BLaER1 treated with 17β-estradiol and CSF1 and Interleukin-3, amounts not matched to agents 10 nM and 100 nM (cell line): ENCODE measurements around the gene SLC5A2.
"Not testable (repeated sequence)": the region's sequence is repeated elsewhere in the genome, so short reads cannot be mapped to it uniquely, and the experiment has no call there.

Source experiments
- H3K27ac ChIP-seq, 11 experiments: shearing (Covaris generic); formaldehyde crosslinking; 2 replicates each; pipeline ENCODE4 v1.8.1; 2022
- H3K27me3 ChIP-seq, 11 experiments: shearing (Covaris generic); formaldehyde crosslinking; 2 replicates each; pipeline ENCODE4 v1.8.1; 2022
- H3K36me3 ChIP-seq, 11 experiments: shearing (Covaris generic); formaldehyde crosslinking; 2 replicates each; pipeline ENCODE4 v1.8.1; 2022
- H3K4me1 ChIP-seq, 10 experiments: shearing (Covaris generic); formaldehyde crosslinking; 2 replicates each; pipeline ENCODE4 v1.8.1; 2022
- H3K4me2 ChIP-seq, 11 experiments: shearing (Covaris generic); formaldehyde crosslinking; 2 replicates each; pipeline ENCODE4 v1.8.1; 2022
- H3K4me3 ChIP-seq, 10 experiments: shearing (Covaris generic); formaldehyde crosslinking; 2 replicates each; pipeline ENCODE4 v1.8.1; 2022
- H3K9ac ChIP-seq, 11 experiments: shearing (Covaris generic); formaldehyde crosslinking; 2 replicates each; pipeline ENCODE4 v1.8.1; 2022
- H3K9me3 ChIP-seq, 11 experiments: shearing (Covaris generic); formaldehyde crosslinking; replicated peaks in 1 of 11; 2 replicates each; pipeline ENCODE4 v1.8.1; 2022
- H4K20me1 ChIP-seq, 11 experiments: shearing (Covaris generic); formaldehyde crosslinking; 2 replicates each; pipeline ENCODE4 v1.8.1; 2022
- Cebpa-rat ChIP-seq, 11 experiments: shearing (Covaris generic); IDR thresholded peaks; 2 replicates each; pipeline ENCODE4 v1.8.1; 2022

The SLC5A2 gene

GRCh38 chr16:31477220-31478216 lies 5.4 kb upstream of the SLC5A2 start:
- Histone ChIP-seq H3K27me3 (no peaks in the 10 kb centered on the region), H3K36me3 (peaks cover 0 to 11% (median 0%) of the 10 kb centered on the region in 11 experiments; a peak in 4 of 22 replicates), H3K9me3 (no peaks in the 10 kb centered on the region), H3K4me1 (peaks cover 42 to 63% (median 54%) of the 10 kb centered on the region in 10 experiments), H3K9ac (peak overlapping the region; percentile 65 to 81 (median 78); a peak in 21 of 22 replicates), H3K4me2 (peak overlapping the region; percentile 87 to 100 (median 95)), H3K4me3 (peak overlapping the region; percentile 54 to 72 (median 66)), H3K27ac (peak overlapping the region; percentile 43 to 78 (median 72); a peak in 19 of 22 replicates), H4K20me1 (no peaks in the 10 kb centered on the region)
- TF ChIP-seq Cebpa-rat (IDR thresholded peaks at IDR 0.05): no peak

DNA sequence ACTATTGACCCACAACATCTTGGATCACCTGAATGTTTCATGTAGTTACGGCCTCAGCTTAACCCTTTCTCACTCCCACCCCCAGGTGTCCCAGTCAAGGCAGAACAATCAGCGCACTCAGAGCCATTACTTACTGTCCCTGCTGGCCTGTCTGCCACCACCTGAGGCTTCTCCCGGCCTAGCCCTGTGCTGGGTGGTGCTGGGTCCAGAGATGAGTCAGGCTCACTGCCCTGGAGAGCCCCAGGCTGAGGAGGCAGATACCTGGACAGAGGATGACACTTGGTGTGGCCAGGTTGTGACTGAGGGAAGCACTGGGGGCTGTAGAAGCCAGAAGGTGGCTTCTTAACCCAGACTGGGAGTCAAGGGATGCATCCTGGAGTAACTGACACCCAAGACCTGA lies 4.0 kb upstream of the SLC5A2 start:
- Histone ChIP-seq H4K20me1 (no peaks in the 10 kb centered on the region), H3K36me3 (peaks cover 0 to 10% (median 0%) of the 10 kb centered on the region in 11 experiments; a peak in 4 of 22 replicates), H3K4me2 (no peak overlapping the region; a peak in 1 of 22 replicates), H3K27me3 (no peaks in the 10 kb centered on the region), H3K9ac (no peak overlapping the region), H3K4me3 (no peak overlapping the region), H3K9me3 (no peaks in the 10 kb centered on the region), H3K27ac (no peak overlapping the region), H3K4me1 (peaks cover 31 to 50% (median 43%) of the 10 kb centered on the region in 10 experiments)
- TF ChIP-seq Cebpa-rat (IDR thresholded peaks at IDR 0.05): no peak

DNA sequence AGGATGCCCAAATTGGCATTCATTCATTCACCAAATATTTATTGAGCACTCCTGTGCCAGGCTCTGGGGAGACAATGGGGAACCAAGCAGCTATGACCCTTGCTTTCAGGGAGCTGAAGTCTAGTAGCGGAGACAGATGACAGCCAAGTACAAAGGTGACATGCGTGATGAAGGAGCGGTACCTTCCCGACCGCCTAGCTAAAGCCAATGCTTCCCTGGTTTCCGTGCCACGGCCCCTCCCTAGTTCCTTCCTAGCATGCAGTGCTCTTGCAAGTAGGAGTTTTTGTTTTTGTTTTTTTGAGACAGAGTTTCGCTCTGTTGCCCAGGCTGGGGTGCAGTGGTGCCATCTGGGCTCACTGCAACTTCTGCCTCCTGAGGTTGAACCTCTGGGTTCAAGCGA lies 3.2 kb upstream of the SLC5A2 start:
- Histone ChIP-seq H3K27ac (no peak overlapping the region), H3K9me3 (no peaks in the 10 kb centered on the region), H3K36me3 (peaks cover 0 to 3% (median 0%) of the 10 kb centered on the region in 11 experiments; a peak in 4 of 22 replicates), H3K4me3 (no peak overlapping the region), H3K4me2 (no peak overlapping the region), H4K20me1 (peaks cover 0 to 4% (median 0%) of the 10 kb centered on the region in 11 experiments; a peak in 1 of 22 replicates), H3K9ac (no peak overlapping the region), H3K27me3 (no peaks in the 10 kb centered on the region), H3K4me1 (peaks cover 31 to 48% (median 41%) of the 10 kb centered on the region in 10 experiments)
- TF ChIP-seq Cebpa-rat (IDR thresholded peaks at IDR 0.05): no peak

GRCh38 chr16:31480851-31481536 lies 1.9 kb upstream of the SLC5A2 start:
- Histone ChIP-seq H3K27ac (no peak overlapping the region), H3K9me3 (no peaks in the 10 kb centered on the region), H4K20me1 (peaks cover 0 to 9% (median 0%) of the 10 kb centered on the region in 11 experiments; a peak in 2 of 22 replicates), H3K9ac (no peak overlapping the region), H3K4me1 (peaks cover 25 to 52% (median 38%) of the 10 kb centered on the region in 10 experiments), H3K4me3 (no peak overlapping the region), H3K4me2 (peak overlapping the region; percentile 13 to 52 (median 25); a peak in 19 of 22 replicates), H3K36me3 (no peaks in the 10 kb centered on the region), H3K27me3 (peaks cover 0 to 5% (median 0%) of the 10 kb centered on the region in 11 experiments; a peak in 3 of 22 replicates)
- no peak for TF ChIP-seq Cebpa-rat (IDR thresholded peaks at IDR 0.05)

- peaks cover 0 to 23% (median 8%) of the 10 kb centered on the region in 11 experiments; a peak in 11 of 22 replicates for H3K27me3 ChIP-seq
- H3K36me3 ChIP-seq, H3K27ac ChIP-seq, H3K9me3 ChIP-seq, H3K4me3 ChIP-seq, H3K9ac ChIP-seq: not testable (repeated sequence)
- peak overlapping the region in 2 of 11 experiments; percentile 50; a peak in 2 of 22 replicates for H3K4me2 ChIP-seq
- peaks cover 0 to 20% (median 2%) of the 10 kb centered on the region in 11 experiments; a peak in 8 of 22 replicates for H4K20me1 ChIP-seq
- peaks cover 27 to 53% (median 39%) of the 10 kb centered on the region in 10 experiments for H3K4me1 ChIP-seq
Measured at GRCh38 chr16:31484048-31484447, 1.1 kb downstream of the SLC5A2 start.

DNA sequence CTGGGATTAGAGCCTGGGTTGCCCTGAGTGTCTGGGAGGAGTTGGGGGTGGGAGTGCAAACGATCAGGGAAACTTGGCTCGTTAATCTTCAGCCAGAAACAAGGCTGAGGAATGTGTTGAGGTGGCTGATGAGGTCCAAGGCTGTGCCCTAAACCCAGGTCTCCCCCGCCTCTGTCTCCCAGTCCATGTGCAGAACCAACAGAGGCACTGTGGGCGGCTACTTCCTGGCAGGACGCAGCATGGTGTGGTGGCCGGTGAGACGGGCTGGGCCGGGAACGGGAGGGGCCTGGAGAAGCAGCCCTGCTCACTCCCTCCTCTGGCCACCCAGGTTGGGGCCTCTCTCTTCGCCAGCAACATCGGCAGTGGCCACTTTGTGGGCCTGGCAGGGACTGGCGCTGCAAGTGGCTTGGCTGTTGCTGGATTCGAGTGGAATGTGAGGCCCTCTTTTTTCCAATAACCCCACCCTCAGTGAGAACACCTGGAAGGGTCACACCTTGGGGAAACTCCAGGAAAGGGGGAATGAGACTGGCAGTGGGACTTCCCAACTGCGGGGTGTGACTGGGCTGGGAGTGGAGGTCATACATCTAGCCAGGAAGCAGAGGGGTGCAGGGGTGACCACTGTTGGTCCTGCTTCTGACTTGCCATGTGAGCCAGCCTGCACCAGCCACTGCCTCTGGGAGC lies 1.7 kb downstream of the SLC5A2 start:
- Histone ChIP-seq H3K36me3 (peaks cover 0 to 9% (median under 1%) of the 10 kb centered on the region in 11 experiments; a peak in 7 of 22 replicates), H3K9ac (no peak overlapping the region), H3K9me3 (no peaks in the 10 kb centered on the region), H3K4me1 (peaks cover 27 to 51% (median 39%) of the 10 kb centered on the region in 10 experiments), H3K4me2 (peak overlapping the region in 9 of 11 experiments; percentile 1 to 59 (median 24); a peak in 10 of 22 replicates), H3K27me3 (peaks cover 0 to 23% (median 8%) of the 10 kb centered on the region in 11 experiments; a peak in 11 of 22 replicates), H3K4me3 (no peak overlapping the region), H3K27ac (no peak overlapping the region), H4K20me1 (peaks cover 0 to 26% (median 5%) of the 10 kb centered on the region in 11 experiments; a peak in 8 of 22 replicates)
- TF ChIP-seq Cebpa-rat (IDR thresholded peaks at IDR 0.05): no peak

- TF ChIP-seq Cebpa-rat (IDR thresholded peaks at IDR 0.05): no peak
- Histone ChIP-seq H3K9ac (no peak overlapping the region), H3K27ac (no peak overlapping the region), H3K4me1 (peaks cover 29 to 51% (median 42%) of the 10 kb centered on the region in 10 experiments), H3K4me2 (peak overlapping the region in 4 of 11 experiments; percentile 4 to 12 (median 8); a peak in 3 of 22 replicates), H3K27me3 (peaks cover 0 to 23% (median 8%) of the 10 kb centered on the region in 11 experiments; a peak in 11 of 22 replicates), H3K4me3 (no peak overlapping the region), H4K20me1 (peaks cover 0 to 35% (median 7%) of the 10 kb centered on the region in 11 experiments; a peak in 9 of 22 replicates), H3K36me3 (peaks cover 0 to 16% (median 10%) of the 10 kb centered on the region in 11 experiments; a peak in 15 of 22 replicates), H3K9me3 (no peaks in the 10 kb centered on the region)
Measured at GRCh38 chr16:31485571-31485970, 2.6 kb downstream of the SLC5A2 start.

DNA sequence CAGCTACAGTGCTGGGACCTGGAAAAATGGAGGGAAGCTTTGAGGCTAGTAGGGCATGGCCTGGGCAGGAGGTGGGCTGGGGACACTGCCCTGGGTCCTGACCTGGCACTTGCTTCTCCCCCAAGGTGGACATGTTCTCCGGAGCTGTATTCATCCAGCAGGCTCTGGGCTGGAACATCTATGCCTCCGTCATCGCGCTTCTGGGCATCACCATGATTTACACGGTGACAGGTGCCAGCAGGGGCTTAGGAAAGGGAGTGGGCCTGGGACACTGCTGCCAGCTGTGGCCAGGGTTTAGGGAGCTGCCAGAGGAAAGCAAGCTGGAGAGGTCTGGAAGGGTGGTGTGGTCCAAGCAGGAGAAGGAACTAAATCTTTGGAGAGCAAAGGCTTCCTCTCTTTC lies 3.1 kb downstream of the SLC5A2 start:
- no peak overlapping the region for H3K9ac ChIP-seq
- peaks cover 0 to 40% (median 7%) of the 10 kb centered on the region in 11 experiments; a peak in 9 of 22 replicates for H4K20me1 ChIP-seq
- peaks cover 0 to 20% (median 14%) of the 10 kb centered on the region in 11 experiments; a peak in 15 of 22 replicates for H3K36me3 ChIP-seq
- H3K9me3 ChIP-seq: no peaks in the 10 kb centered on the region
- peaks cover 0 to 23% (median 8%) of the 10 kb centered on the region in 11 experiments; a peak in 11 of 22 replicates for H3K27me3 ChIP-seq
- H3K4me1 ChIP-seq: peaks cover 25 to 51% (median 42%) of the 10 kb centered on the region in 10 experiments
- no peak overlapping the region for H3K27ac ChIP-seq
- no peak overlapping the region for H3K4me3 ChIP-seq
- peak overlapping the region in 6 of 11 experiments; percentile 91 to 100 (median 98); a peak in 8 of 22 replicates for H3K4me2 ChIP-seq
- no peak for TF ChIP-seq Cebpa-rat (IDR thresholded peaks at IDR 0.05)
